ENCODE results near the gene PPP1R9A. TPM values are rescaled to one million over a fixed set of nuclear protein-coding genes. Genes with fewer than 3 reads are reported as not detected.

The PPP1R9A gene
- total and polyA plus RNA-seq, 10 of the 15 experiments (the other 5 are each of a cell fraction or from before 2014, with no cell fraction given), result 0.04 to 0.12 TPM; not detected in 8

DNA sequence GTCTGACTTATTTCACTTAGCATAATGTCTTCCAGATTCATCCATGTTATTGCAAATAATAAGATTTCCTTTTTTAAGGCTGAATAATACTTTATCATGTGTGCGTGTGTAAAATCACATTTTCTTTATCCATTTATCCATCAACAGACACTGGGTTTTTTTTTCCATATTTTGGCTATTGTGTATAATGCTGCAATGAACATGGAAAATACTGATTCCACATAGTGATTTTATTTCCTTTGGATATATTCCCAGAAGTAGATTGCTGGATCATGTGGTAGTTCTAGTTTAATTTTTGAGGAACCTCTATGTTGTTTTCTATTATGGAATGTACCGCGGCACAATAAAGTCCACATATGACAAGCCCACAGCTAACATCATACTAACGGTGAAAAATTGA lies 236.9 kb downstream of the PPP1R9A start (continued):
- TF ChIP-seq, protein P1, sequence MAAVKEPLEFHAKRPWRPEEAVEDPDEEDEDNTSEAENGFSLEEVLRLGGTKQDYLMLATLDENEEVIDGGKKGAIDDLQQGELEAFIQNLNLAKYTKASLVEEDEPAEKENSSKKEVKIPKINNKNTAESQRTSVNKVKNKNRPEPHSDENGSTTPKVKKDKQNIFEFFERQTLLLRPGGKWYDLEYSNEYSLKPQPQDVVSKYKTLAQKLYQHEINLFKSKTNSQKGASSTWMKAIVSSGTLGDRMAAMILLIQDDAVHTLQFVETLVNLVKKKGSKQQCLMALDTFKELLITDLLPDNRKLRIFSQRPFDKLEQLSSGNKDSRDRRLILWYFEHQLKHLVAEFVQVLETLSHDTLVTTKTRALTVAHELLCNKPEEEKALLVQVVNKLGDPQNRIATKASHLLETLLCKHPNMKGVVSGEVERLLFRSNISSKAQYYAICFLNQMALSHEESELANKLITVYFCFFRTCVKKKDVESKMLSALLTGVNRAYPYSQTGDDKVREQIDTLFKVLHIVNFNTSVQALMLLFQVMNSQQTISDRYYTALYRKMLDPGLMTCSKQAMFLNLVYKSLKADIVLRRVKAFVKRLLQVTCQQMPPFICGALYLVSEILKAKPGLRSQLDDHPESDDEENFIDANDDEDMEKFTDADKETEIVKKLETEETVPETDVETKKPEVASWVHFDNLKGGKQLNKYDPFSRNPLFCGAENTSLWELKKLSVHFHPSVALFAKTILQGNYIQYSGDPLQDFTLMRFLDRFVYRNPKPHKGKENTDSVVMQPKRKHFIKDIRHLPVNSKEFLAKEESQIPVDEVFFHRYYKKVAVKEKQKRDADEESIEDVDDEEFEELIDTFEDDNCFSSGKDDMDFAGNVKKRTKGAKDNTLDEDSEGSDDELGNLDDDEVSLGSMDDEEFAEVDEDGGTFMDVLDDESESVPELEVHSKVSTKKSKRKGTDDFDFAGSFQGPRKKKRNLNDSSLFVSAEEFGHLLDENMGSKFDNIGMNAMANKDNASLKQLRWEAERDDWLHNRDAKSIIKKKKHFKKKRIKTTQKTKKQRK (IDR thresholded peaks at IDR 0.05; ENCODE audit: low read depth, low read length), result no peak
- TF ChIP-seq, protein P2, sequence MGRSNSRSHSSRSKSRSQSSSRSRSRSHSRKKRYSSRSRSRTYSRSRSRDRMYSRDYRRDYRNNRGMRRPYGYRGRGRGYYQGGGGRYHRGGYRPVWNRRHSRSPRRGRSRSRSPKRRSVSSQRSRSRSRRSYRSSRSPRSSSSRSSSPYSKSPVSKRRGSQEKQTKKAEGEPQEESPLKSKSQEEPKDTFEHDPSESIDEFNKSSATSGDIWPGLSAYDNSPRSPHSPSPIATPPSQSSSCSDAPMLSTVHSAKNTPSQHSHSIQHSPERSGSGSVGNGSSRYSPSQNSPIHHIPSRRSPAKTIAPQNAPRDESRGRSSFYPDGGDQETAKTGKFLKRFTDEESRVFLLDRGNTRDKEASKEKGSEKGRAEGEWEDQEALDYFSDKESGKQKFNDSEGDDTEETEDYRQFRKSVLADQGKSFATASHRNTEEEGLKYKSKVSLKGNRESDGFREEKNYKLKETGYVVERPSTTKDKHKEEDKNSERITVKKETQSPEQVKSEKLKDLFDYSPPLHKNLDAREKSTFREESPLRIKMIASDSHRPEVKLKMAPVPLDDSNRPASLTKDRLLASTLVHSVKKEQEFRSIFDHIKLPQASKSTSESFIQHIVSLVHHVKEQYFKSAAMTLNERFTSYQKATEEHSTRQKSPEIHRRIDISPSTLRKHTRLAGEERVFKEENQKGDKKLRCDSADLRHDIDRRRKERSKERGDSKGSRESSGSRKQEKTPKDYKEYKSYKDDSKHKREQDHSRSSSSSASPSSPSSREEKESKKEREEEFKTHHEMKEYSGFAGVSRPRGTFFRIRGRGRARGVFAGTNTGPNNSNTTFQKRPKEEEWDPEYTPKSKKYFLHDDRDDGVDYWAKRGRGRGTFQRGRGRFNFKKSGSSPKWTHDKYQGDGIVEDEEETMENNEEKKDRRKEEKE (IDR thresholded peaks at IDR 0.05), result no peak
- no peak for TF ChIP-seq SMAD1 (IDR thresholded peaks at IDR 0.05; ENCODE audit: low read depth, partially characterized antibody)

DNA sequence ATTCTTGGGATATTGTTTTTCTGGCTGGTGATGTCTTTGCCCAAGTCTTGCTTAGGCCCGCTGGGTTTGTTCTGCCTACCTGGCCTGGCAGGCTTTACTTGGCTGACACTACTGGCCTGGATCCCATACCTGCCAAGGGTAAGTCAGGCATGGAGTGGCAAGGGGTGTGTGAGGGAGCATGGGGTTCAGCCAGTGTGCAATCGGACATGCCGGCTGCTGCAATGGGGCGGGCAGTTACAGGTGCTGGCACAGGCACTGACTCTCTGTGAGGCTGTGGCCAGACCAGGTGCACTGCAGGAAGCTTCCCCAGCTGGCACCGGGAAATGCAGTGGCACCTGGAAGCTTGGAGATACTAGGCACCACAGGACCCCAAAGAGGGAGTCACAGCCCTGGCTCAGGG lies 248.6 kb downstream of the PPP1R9A start:
- Histone ChIP-seq H3K4me3 (no peak overlapping the region), H3K4me1 (ENCODE audit: control insufficient read depth, insufficient read depth, low read length) (no peaks in the 10 kb centered on the region), H2AFZ (ENCODE audit: control insufficient read depth, low read depth, low read length) (no peak overlapping the region), H3K9me3 (replicated peaks; ENCODE audit: control insufficient read depth, insufficient read depth, low read length) (no peaks in the 10 kb centered on the region), H3K9ac (ENCODE audit: control insufficient read depth, insufficient read depth, low read length) (no peak overlapping the region), H3K27me3 (replicated peaks in 1 of 2; ENCODE audit: control insufficient read depth in 2 of 2, insufficient read depth in 2 of 2, low read length in 1 of 2) (no peaks in the 10 kb centered on the region), H4K20me1 (ENCODE audit: control insufficient read depth, insufficient read depth) (no peaks in the 10 kb centered on the region), H3K27ac (ENCODE audit: control insufficient read depth, insufficient read depth) (no peak overlapping the region), H3K79me2 (ENCODE audit: control insufficient read depth, insufficient read depth, low read length) (no peaks in the 10 kb centered on the region), H3K36me3 (ENCODE audit: control insufficient read depth in 2 of 2, insufficient read depth in 2 of 2, low read length in 1 of 2) (no peaks in the 10 kb centered on the region), H3K4me2 (ENCODE audit: control insufficient read depth, insufficient read depth) (no peak overlapping the region)
- CTCF ChIA-PET, result no interaction called here
- ATAC-seq (no peak), DNase-seq (ENCODE audit: low read depth, low spot score) (no peak), FAIRE-seq (no peak)
- RAD21 ChIA-PET (ENCODE audit: unreplicated experiment), result no interaction called here
- BruUV-seq (replicated peaks), result no TSS peak
- SMC1A ChIA-PET (ENCODE audit: uncharacterized antibody, unreplicated experiment), result interaction anchor here (2.1 kb wide), 1 partner anchor 10 kb away, joined by 6 read pairs; no protein-coding TSS in a partner anchor
- 61% methylated on average over 5 of the region's 5 CpGs for WGBS (ENCODE audit: insufficient coverage, insufficient replicate concordance, low lambda C conversion rate, missing lambda C conversion rate)
- TF ChIP-seq GABPA (IDR thresholded peaks at IDR 0.05; ENCODE audit: low read depth) (no peak), SIN3A (IDR thresholded peaks at IDR 0.05; ENCODE audit: low read depth, low read length) (no peak), ZNF24 (IDR thresholded peaks at IDR 0.05) (no peak)
- TF ChIP-seq, protein P3, sequence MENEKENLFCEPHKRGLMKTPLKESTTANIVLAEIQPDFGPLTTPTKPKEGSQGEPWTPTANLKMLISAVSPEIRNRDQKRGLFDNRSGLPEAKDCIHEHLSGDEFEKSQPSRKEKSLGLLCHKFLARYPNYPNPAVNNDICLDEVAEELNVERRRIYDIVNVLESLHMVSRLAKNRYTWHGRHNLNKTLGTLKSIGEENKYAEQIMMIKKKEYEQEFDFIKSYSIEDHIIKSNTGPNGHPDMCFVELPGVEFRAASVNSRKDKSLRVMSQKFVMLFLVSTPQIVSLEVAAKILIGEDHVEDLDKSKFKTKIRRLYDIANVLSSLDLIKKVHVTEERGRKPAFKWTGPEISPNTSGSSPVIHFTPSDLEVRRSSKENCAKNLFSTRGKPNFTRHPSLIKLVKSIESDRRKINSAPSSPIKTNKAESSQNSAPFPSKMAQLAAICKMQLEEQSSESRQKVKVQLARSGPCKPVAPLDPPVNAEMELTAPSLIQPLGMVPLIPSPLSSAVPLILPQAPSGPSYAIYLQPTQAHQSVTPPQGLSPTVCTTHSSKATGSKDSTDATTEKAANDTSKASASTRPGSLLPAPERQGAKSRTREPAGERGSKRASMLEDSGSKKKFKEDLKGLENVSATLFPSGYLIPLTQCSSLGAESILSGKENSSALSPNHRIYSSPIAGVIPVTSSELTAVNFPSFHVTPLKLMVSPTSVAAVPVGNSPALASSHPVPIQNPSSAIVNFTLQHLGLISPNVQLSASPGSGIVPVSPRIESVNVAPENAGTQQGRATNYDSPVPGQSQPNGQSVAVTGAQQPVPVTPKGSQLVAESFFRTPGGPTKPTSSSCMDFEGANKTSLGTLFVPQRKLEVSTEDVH (IDR thresholded peaks at IDR 0.05; ENCODE audit: low read depth, partially characterized antibody), result no peak
- TF ChIP-seq, protein P4, sequence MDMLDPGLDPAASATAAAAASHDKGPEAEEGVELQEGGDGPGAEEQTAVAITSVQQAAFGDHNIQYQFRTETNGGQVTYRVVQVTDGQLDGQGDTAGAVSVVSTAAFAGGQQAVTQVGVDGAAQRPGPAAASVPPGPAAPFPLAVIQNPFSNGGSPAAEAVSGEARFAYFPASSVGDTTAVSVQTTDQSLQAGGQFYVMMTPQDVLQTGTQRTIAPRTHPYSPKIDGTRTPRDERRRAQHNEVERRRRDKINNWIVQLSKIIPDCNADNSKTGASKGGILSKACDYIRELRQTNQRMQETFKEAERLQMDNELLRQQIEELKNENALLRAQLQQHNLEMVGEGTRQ (IDR thresholded peaks at IDR 0.05; ENCODE audit: borderline replicate concordance, low read depth, low read length), result no peak
- intact Hi-C loops (cut with micrococcal nuclease; ENCODE audit: unreplicated experiment), result no loop called here
- POLR2A ChIA-PET, result no interaction called here
- in situ Hi-C loops (cut with MboI), result no loop called here

All from GM12878 (cell line).